ENCODE results near the gene WFDC8. TPM values are rescaled to one million over a fixed set of nuclear protein-coding genes. Genes with fewer than 3 reads are reported as not detected.
"Not testable (repeated sequence)": the region's sequence is repeated elsewhere in the genome, so short reads cannot be mapped to it uniquely, and the experiment has no call there.

The WFDC8 gene
- total RNA-seq, 1 experiment from 2014 or later = not detected

- Histone ChIP-seq H3K4me3 (ENCODE audit: low read depth, low read length) (no peak overlapping the region), H3K36me3 (ENCODE audit: control insufficient read depth, insufficient read depth, low read length) (no peaks in the 10 kb centered on the region), H3K9me3 (peaks cover 7% of the 10 kb centered on the region), H3K4me1 (no peaks in the 10 kb centered on the region), H3K27me3 (replicated peaks; ENCODE audit: control insufficient read depth, insufficient read depth, low read length) (0 out of 2 replicates have a peak, but pooled peaks cover 3% of the 10 kb centered on the region)
- ChIA-PET POLR2A (no interaction called here), CTCF (interaction anchor here (3.8 kb wide), 1 partner anchor 179 kb away, joined by 38 read pairs; no protein-coding TSS in a partner anchor)
- Mint-ChIP-seq H3K4me3 (ENCODE audit: unreplicated experiment) (no peak overlapping the region), H3K4me1 (ENCODE audit: low read depth, unreplicated experiment) (peaks cover 6% of the 10 kb centered on the region), H3K27ac (ENCODE audit: unreplicated experiment) (no peak overlapping the region), H3K36me3 (ENCODE audit: insufficient read depth, unreplicated experiment) (no peaks in the 10 kb centered on the region), H3K27me3 (ENCODE audit: insufficient read depth, unreplicated experiment) (peaks cover 7% of the 10 kb centered on the region), H3K9me3 (ENCODE audit: unreplicated experiment) (peaks cover 10% of the 10 kb centered on the region)
- peak; percentile 66 to 84 for DNase-seq
- no TSS peak for BruUV-seq (replicated peaks)
- intact Hi-C loops (cut with micrococcal nuclease; ENCODE audit: unreplicated experiment) = loop anchor here (1.0 to 5.0 kb wide), 5 partner anchors 28 to 179 kb away; partner anchors contain the start of gene WFDC10A
- TF ChIP-seq, protein P1, sequence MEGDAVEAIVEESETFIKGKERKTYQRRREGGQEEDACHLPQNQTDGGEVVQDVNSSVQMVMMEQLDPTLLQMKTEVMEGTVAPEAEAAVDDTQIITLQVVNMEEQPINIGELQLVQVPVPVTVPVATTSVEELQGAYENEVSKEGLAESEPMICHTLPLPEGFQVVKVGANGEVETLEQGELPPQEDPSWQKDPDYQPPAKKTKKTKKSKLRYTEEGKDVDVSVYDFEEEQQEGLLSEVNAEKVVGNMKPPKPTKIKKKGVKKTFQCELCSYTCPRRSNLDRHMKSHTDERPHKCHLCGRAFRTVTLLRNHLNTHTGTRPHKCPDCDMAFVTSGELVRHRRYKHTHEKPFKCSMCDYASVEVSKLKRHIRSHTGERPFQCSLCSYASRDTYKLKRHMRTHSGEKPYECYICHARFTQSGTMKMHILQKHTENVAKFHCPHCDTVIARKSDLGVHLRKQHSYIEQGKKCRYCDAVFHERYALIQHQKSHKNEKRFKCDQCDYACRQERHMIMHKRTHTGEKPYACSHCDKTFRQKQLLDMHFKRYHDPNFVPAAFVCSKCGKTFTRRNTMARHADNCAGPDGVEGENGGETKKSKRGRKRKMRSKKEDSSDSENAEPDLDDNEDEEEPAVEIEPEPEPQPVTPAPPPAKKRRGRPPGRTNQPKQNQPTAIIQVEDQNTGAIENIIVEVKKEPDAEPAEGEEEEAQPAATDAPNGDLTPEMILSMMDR (IDR thresholded peaks at IDR 0.05; ENCODE audit: insufficient read depth in 1 of 2, low read depth in 1 of 2, low read length in 1 of 2, severe bottlenecking in 1 of 2, unreplicated experiment in 1 of 2) = peak; percentile 98 to 99
Observed at GRCh38 chr20:45592574-45593189, 13.6 kb upstream of the WFDC8 start.

DNA sequence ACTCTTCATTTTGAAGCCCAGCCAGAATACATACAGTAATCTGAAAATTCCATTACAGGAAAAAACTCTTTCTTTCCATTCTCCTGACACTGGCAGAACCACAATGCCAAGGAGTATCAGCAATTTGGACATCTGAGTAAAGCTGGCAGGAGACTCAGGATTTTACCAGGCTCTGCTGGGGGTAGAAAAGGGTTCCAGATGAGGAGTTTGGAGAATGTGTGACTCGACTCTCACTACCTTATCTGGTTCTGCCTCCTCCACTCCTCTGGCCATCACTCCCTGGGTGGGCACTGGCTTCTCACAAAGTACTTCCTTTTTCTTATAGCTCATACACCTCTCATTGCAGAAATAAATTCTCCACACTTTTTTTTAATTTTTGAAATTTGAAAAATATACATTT lies 10.6 kb upstream of the WFDC8 start:
- intact Hi-C loops (cut with micrococcal nuclease; ENCODE audit: unreplicated experiment) = loop anchor here (5.0 kb wide), 1 partner anchor 98 kb away; no protein-coding TSS in a partner anchor
- Mint-ChIP-seq H3K36me3 (ENCODE audit: insufficient read depth, unreplicated experiment) (no peaks in the 10 kb centered on the region), H3K4me1 (ENCODE audit: low read depth, unreplicated experiment) (peaks cover 6% of the 10 kb centered on the region), H3K27me3 (ENCODE audit: insufficient read depth, unreplicated experiment) (peaks cover 4% of the 10 kb centered on the region), H3K9me3 (ENCODE audit: unreplicated experiment) (peaks cover 10% of the 10 kb centered on the region), H3K27ac (ENCODE audit: unreplicated experiment) (no peak overlapping the region), H3K4me3 (ENCODE audit: unreplicated experiment) (no peak overlapping the region)
- no peaks in the 10 kb centered on the region for H3K27me3 ChIP-seq (replicated peaks; ENCODE audit: control insufficient read depth, insufficient read depth, low read length)
- H3K4me1 ChIP-seq = peaks cover 7% of the 10 kb centered on the region
- ChIA-PET CTCF (interaction anchor here (0.7 to 1.6 kb wide), 4 partner anchors 40 to 230 kb away, joined by 3 to 14 read pairs (median 4); partner anchors contain the start of gene WFDC10A), POLR2A (no interaction called here)
- TF ChIP-seq, protein P1 (IDR thresholded peaks at IDR 0.05; ENCODE audit: insufficient read depth in 1 of 2, low read depth in 1 of 2, low read length in 1 of 2, severe bottlenecking in 1 of 2, unreplicated experiment in 1 of 2) = no peak
- DNase-seq = no peak
- peaks cover 7% of the 10 kb centered on the region for H3K9me3 ChIP-seq
- BruUV-seq (replicated peaks) = no TSS peak
- no peak overlapping the region for H3K4me3 ChIP-seq (ENCODE audit: low read depth, low read length)
- no peaks in the 10 kb centered on the region for H3K36me3 ChIP-seq (ENCODE audit: control insufficient read depth, insufficient read depth, low read length)

DNA sequence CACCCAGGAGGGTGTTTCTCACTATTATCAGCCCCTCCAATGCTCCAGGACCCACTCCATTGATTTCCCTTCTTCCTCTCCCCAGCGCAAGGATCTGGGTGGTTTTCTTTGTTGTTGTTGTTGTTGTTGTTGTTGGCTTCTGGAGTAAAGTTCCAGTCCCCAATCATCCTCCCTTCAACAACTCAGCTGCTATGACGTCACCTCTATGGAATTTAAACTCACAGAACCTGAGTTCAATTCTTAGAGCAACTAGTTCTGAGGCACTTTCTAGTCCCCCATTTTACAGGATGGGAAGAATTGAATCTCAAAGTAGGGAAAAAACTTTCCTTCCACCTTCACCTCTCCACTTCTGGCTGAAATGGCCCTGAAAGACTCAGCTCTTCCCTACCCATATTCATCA lies 9.7 kb upstream of the WFDC8 start:
- Mint-ChIP-seq H3K27me3 (ENCODE audit: insufficient read depth, unreplicated experiment) (no peaks in the 10 kb centered on the region), H3K4me1 (ENCODE audit: low read depth, unreplicated experiment) (peaks cover 6% of the 10 kb centered on the region), H3K4me3 (ENCODE audit: unreplicated experiment) (no peak overlapping the region), H3K9me3 (ENCODE audit: unreplicated experiment) (peaks cover 7% of the 10 kb centered on the region), H3K27ac (ENCODE audit: unreplicated experiment) (no peak overlapping the region), H3K36me3 (ENCODE audit: insufficient read depth, unreplicated experiment) (no peaks in the 10 kb centered on the region)
- Histone ChIP-seq H3K27me3 (replicated peaks; ENCODE audit: control insufficient read depth, insufficient read depth, low read length) (no peaks in the 10 kb centered on the region), H3K36me3 (ENCODE audit: control insufficient read depth, insufficient read depth, low read length) (no peaks in the 10 kb centered on the region), H3K4me3 (ENCODE audit: low read depth, low read length) (no peak overlapping the region), H3K9me3 (peaks cover 7% of the 10 kb centered on the region), H3K4me1 (peaks cover 7% of the 10 kb centered on the region)
- TF ChIP-seq, protein P1 (IDR thresholded peaks at IDR 0.05; ENCODE audit: insufficient read depth in 1 of 2, low read depth in 1 of 2, low read length in 1 of 2, severe bottlenecking in 1 of 2, unreplicated experiment in 1 of 2) = no peak
- ChIA-PET POLR2A (no interaction called here), CTCF (interaction anchor here (0.7 to 1.6 kb wide), 4 partner anchors 41 to 229 kb away, joined by 3 to 14 read pairs (median 4); partner anchors contain the start of gene WFDC10A)
- no TSS peak for BruUV-seq (replicated peaks)
- no peak for DNase-seq
- intact Hi-C loops (cut with micrococcal nuclease; ENCODE audit: unreplicated experiment) = no loop called here

DNA sequence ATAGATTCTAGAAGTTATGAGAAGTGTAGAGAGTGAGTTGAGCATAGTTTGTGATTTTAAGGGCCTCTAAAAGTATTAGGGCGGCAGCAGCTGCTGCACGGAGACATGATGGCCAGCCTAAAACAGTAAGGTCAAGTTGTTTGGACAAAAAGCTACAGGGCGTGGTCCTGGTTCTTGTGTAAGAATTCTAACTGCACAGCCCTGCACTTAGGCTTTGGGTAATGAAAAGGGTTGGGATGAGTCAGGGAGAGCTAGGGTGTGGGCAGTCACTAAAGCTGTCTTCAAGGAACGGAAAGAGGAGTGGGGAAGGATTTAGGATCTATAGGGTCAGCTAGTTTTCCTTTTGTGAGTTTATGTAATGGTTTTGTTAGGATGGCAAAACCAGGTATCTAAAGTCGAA lies 6.9 kb upstream of the WFDC8 start:
- H3K4me1 Mint-ChIP-seq (ENCODE audit: low read depth, unreplicated experiment); H3K27ac Mint-ChIP-seq (ENCODE audit: unreplicated experiment); H3K36me3 Mint-ChIP-seq (ENCODE audit: insufficient read depth, unreplicated experiment); H3K9me3 ChIP-seq; H3K36me3 ChIP-seq (ENCODE audit: control insufficient read depth, insufficient read depth, low read length); BruUV-seq (replicated peaks); DNase-seq; H3K4me3 ChIP-seq (ENCODE audit: low read depth, low read length); H3K9me3 Mint-ChIP-seq (ENCODE audit: unreplicated experiment); H3K27me3 Mint-ChIP-seq (ENCODE audit: insufficient read depth, unreplicated experiment); intact Hi-C loops (cut with micrococcal nuclease; ENCODE audit: unreplicated experiment); H3K27me3 ChIP-seq (replicated peaks; ENCODE audit: control insufficient read depth, insufficient read depth, low read length); H3K4me1 ChIP-seq; H3K4me3 Mint-ChIP-seq (ENCODE audit: unreplicated experiment): not testable (repeated sequence)
- ChIA-PET POLR2A (interaction anchor here (0.6 kb wide), 1 partner anchor 163 kb away, joined by 3 read pairs; no protein-coding TSS in a partner anchor), CTCF (interaction anchor here (3.8 kb wide), 1 partner anchor 185 kb away, joined by 16 read pairs; no protein-coding TSS in a partner anchor)

DNA sequence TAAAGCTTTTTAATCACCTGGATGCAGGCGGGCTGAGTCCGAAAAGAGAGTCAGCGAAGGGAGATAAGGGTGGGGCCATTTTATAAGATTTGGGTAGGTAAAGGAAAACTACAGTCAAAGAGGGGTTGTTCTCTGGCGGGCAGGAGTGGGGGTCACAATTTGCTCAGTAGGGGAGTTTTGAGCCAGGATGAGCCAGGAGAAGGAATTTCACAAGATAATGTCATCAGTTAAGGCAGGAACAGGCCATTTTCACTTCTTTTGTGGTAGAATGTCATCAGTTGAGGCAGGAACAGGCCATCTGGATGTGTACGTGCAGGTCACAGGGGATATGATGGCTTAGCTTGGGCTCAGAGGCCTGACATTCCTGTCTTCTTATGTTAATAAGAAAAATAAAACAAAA lies 5.2 kb upstream of the WFDC8 start:
- H3K27ac Mint-ChIP-seq (ENCODE audit: unreplicated experiment); DNase-seq; H3K9me3 ChIP-seq; H3K27me3 ChIP-seq (replicated peaks; ENCODE audit: control insufficient read depth, insufficient read depth, low read length); intact Hi-C loops (cut with micrococcal nuclease; ENCODE audit: unreplicated experiment); H3K4me3 Mint-ChIP-seq (ENCODE audit: unreplicated experiment); H3K36me3 ChIP-seq (ENCODE audit: control insufficient read depth, insufficient read depth, low read length); BruUV-seq (replicated peaks); H3K4me1 ChIP-seq; POLR2A ChIA-PET; H3K36me3 Mint-ChIP-seq (ENCODE audit: insufficient read depth, unreplicated experiment); H3K4me1 Mint-ChIP-seq (ENCODE audit: low read depth, unreplicated experiment); H3K9me3 Mint-ChIP-seq (ENCODE audit: unreplicated experiment); H3K27me3 Mint-ChIP-seq (ENCODE audit: insufficient read depth, unreplicated experiment); H3K4me3 ChIP-seq (ENCODE audit: low read depth, low read length): not testable (repeated sequence)
- CTCF ChIA-PET = interaction anchor here (0.6 kb wide), 1 partner anchor 215 kb away, joined by 4 read pairs; no protein-coding TSS in a partner anchor
